GM21825 (cell line): Measurements from ENCODE around the gene CHST11.
"Not testable (repeated sequence)": the region's sequence is repeated elsewhere in the genome, so short reads cannot be mapped to it uniquely, and the experiment has no call there.

Experiments
- ATAC-seq: cut with Tn5 transposase; IDR thresholded peaks from one replicate; pipeline ENCODE4 v1.9.1; 2021; ENCODE audit warnings: mild to moderate bottlenecking, moderate library complexity; ENCODE audit not compliant: unreplicated experiment

Gene CHST11

DNA sequence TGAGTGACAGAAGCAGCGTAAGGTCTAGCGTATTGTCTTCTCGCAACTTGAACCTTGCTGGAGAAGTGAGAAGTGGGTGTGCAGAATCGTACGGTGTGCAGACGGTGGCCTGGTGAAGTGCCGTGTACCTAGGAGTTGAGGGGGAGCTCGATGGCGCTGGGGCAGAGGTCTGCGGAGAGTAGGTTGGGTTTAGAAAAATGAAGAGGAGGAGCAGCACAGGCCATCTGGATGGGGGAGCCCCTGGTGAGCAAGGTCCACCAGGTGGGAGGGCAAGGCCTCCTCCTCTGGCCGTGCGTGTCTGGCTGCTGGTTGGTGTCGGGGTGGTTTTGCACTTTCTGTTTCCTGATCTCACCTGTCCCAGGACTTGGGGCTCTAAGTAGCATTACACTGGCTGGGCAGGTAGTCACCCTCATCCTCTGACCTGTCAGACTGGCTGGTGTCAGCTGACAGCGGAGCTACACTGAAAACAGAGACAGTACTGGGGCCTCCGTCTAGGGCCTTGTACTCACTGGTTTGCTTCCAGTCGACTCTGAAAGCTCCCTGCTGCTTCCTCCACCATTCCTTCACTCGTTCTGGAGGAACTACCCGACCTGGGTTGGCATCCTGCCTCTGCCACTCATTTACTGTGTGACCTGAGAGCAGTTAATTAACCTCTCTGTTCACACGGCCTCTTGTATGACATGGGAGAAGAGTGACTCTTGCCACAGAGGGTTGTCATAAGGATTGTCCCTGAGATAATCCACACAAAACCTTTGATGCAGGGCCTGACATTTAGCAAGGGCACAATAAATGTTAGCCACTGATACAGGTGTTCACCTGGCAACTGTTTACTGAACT, 273.1 kb downstream of the CHST11 start:
- no peak for ATAC-seq

DNA sequence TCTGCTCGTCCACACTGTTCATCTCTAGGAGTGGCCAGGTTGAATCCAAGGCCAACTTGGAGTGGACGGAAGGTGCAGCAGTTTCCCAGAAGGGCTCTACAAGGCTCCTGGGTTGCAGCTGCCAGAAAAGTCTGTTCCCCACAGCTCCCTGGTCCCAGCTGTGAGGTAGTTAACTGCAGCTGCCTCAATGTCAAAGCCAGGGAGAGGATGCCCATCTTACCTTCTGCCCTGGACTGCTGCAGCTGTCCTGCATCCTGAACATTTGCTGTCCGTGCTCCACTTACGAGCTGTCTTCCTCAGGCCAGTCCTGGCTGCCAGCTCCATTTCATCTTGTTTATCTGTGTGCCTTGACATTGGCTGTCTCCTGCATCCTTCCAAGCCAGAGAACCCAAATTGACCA, 274.0 kb downstream of the CHST11 start:
- ATAC-seq: no peak

DNA sequence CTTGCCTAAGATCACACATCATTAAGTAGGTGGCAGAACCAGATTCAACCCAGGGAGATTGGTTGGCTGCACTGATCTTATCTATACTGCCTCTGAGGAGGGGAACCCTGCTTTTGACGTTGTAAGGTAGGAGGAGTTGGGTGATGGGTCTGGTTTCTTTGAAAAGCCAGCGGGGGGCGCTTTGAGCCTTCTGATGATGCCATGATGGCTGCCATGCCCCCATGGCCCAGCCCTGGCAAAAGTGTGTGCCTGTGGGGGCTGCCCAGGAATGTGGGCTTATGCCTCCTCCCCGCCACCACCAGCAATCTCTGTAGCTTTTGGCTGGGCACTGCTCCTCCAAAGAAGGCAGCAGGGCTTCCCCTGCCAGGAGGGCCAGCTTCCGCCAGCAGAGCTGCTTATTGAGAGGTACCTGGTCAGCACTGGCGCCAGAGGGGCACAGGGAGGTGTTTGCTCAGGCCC, 277.0 kb downstream of the CHST11 start:
- no peak for ATAC-seq

DNA sequence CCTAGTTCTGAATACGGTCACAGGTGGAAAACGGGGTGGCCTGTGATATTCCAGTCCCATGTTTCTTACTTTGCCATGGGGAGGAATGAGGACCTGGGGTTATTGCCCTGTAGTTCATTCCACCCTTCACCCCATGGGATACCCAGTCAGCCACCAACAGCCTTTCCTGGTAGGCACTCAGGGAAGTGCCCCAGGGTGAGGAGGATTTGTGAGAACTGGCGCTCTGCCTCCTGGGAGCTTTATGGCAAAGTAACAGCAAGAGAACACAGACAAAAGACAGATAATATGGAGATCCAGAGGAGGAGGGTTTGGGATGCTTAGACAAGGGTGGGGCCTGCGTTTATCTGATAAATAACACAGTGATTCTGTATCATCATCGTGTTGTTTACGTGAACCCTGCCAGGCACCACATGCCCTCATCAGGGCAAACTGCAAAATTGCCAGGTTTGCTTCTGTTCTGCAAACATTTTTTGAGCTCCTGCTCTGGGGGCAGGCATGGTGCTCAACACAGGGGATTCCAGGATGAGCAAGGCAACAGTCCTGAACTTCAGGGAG, 277.9 kb downstream of the CHST11 start:
- no peak for ATAC-seq

DNA sequence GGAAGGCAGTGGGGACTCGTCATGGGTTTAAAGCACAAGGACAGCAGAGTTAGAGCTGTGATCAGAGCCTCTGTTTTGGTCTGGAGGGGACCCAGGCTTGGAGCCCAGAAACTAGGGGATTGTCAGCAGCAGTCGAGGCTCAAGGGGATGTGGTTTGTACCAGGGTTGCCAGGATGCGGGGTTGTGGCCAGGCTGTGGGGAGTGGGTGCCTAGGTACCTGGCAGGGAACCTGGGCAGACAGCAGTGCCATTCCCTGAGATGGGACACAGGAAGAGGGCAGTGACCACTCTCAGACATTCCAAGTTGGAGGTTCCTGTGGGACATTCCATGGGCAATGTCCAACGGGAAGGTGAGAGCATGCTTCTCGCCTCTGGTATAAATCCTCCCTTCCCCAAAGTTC, 279.1 kb downstream of the CHST11 start:
- ATAC-seq: no peak

DNA sequence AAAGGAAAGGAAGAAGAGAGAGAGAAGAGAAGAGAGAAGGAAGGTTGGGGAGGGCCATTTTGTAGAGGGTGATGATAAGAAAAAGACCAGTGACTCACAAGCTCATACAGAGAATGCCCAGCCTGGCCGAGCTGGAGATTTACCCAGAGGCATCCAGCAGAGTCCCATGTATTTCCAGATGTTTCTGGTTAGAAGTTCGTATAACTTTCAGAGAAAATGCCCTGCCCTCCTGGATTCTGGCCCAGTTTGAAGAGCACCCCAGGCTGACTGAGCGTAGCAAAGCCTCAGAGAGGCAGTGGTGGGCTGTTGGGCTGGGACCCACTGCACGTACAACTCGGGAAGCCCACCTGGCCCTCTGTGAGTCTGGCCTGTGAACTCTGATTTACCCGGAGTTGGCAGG, 279.6 kb downstream of the CHST11 start:
- ATAC-seq: no peak

DNA sequence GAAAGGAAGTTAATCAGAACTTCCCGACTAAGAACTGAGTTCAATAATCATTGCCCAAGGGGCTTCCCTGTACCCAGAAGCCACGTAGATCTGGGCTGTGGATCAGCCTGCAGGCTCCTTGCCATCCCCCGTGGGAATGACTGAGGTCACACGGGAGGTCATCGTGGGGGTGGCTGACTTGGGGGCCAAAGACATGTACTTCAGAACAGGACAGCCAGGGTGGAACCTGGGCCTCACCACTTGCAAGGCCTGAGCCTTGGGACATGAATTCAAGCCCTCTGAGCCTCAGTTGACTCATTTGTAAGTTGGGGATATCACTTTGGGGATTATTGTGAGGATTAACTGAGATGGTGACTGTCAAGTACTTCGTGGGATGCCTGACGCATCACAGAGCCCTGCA, 280.4 kb downstream of the CHST11 start:
- ATAC-seq: no peak

DNA sequence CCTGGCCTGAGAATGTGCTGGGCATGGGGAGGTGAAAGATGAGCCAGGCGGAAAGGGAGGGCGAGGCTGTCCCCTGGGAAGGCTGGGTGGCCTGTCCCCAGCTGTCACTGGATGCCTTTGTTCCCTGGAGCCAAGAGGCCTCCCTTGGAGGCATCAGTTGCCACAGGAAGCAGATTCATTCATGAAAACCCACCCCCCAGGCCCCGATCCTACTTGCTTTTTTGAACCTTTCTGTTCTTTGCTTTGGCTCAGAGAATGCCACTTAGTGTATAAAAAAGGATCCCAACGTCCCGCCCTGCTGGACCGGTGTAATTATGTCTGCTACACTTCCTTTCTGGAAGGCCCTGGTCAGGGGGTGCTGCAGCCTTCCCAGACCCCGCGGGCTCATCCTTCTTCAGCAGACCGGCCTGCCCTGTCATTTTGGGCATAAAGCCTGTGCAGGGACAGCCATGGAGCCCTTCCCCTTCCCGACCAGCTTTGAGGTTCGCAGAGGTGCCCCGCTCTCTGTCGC, 281.1 kb downstream of the CHST11 start:
- no peak for ATAC-seq

DNA sequence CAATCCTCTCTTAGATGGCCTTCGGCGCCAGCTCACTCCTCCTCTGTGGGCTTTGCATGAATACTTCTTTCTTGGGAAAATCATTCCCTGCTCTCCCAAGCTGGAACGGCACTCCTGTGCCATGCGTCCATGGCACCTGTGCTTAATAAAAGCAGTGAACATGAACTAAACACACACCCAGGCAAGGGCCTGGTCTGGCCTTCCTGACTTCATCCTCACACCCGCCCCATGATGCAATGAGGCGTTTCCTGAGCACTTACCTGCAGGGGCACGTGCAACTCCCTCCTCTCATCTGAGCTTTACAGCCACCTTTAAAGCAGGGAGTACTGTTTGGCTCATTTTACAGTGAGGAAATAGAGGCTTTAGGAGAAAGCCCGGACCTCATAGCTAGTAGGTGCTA, 281.6 kb downstream of the CHST11 start:
- ATAC-seq: no peak

DNA sequence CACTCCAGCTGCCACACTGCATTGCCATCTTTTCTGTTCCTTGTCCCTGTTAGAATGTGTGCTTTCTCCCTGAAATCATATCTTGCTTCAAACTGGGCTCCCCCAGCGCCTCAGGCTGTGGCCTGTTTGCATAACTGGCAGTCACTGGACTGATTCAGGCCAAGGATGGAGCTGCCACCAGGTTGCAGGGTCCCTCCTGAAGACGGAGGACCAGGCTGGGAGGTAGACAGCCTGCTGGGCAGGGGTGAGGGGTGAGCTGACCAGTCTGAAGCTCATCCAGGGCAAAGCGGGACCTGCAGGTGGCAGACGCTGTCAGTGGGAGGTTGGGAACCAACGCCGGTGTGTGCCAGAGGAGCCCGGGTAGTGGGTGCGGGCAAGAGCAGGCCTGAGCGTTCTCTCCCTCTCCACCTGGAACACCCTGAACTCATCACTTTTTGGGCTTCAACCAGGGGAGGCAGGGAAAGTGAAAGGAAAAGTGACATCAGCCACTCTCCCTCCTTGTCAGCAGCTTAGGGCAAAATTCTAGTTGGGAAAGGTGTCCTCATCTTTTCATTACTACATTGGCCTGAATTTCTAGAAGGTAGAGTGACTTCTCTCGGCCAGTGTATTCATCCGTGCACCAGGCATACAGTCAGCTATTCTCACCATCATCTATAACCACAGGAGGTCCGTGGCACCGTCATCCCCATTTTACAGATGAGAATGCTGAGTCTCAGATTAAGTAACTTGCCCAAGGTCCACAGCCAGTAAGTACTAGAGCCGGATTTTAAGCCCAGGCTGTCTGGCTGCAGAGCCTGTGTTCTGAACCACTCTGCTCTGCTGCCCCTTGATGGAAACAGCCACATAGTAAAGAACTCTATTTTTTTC, 282.3 kb downstream of the CHST11 start:
- ATAC-seq: no peak

DNA sequence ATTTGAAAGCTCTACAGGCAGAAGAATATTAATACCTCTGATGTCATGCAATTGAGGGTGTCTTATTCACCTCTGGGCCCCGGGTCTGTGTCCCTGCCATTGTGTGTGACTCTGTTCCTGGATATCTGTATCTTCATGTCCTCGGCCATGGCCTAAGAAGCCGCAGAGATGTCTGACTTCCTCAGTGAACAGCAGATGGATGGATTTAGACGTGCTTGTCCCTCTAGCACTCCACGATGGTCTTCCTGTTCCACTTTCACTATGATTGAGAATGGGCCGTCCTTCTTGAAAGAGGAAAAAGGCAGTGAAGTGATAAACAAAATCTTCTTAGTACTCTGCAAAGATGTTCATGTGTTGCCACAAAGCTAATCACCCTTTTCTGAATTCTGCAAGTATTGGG, 283.9 kb downstream of the CHST11 start:
- ATAC-seq: peak; percentile 71

DNA sequence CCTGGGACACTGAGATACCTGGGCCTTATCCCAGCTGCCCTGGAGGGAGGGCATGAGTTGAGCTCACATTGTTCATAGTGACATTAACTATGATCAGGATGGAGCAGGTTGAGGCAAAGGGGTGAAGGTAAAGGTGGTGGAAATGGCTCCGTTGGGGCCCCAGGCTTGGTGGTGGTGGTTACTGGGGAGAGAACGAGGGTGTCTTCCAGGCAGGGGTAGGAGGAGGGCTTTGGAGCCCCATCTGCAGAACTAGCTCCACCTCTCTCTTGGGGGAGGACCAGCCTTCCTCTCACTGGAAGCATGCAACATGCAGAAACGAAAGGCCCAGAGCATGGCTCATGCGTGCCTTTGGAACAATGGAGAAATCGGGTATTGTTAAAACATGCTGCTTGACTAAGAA, 284.3 kb downstream of the CHST11 start:
- peak; percentile 17 for ATAC-seq

DNA sequence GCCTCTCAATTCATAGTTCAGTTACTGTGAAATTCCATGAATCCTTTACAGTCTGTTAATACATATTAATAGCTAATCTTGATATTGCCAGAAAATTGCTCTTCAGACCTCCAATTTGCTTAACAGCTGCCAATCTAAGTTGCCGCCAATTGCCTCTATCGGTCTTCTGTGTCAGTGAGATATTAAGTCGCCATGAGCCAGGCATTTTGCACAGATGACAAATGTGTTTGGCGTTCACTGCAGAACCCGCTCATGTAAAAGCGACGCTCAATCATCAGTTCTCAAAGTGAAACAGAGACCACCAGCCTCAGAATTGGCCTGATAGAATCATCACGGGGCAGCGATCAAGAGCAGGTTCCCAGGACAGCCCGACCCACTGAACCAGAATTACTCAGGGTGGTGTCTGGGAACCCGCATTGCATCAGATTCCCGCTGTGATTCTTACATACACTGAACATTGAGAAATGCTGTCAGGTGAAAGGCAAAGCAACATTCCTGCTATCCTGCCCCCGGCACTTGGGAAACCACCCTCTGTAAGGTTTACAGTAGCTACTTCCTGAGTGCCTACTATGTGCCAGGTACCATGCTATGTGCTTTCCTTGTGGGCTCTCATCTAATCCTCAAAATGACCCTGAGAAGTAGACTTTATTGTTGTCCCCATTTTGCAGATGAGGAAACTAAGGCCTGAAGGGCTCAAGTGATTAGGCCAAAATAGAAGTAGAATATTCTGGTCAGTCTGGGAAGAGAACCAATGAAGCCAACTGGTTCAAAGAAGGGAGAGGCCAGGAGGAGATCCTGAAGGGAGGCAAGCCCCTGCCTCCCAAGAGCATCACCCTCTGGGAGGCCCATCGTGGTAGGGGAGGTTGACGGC, 285.0 kb downstream of the CHST11 start:
- ATAC-seq: no peak

DNA sequence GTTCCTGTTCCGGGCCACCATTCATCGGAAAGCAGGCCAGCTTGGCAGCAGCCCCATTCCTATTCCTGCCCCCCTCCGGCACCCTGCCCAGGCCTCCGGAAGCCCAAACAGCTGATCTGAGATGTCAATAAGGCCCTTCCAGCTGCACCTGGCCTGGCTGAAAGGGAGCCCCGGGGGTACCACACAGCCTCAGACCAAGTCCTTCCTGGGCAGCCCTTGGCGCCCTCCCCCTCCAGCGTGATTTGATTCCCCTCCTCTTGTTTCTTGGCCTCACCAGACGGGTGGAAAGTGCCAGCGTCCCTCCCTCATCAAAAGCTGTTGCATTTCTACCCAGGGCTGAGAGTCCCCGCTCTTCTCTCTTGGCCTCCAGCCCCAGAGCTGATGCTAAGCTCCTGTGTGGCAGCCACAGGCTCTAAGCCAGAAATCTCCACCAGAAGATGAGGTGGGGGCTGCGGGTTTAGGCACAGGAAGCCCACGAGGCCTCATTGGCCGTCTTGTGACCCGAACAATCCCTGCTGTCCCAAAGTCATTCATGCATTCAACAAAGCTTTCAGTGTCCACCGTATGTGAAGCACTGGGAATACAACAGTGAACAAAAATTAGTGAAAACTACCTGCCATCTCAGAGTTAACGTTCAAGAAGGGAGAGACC, 285.9 kb downstream of the CHST11 start:
- no peak for ATAC-seq

DNA sequence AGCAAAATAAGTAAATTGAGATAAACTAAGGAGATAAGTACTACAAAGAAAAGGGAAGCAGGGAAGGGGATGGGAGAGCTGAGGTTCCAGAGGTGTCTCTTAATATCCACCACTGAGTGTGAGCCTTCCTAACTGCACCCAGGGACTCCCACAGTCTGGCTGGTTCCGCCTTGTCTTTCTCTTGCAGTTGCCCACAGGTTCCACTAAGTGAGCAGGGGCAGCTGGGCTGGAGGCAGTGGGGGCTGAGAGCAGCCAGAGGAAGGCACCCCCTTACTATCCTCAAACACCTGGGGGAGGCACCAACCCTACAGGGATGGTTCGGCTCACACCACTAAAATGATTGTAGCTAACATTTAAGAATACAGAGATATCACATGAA, 286.4 kb downstream of the CHST11 start:
- no peak for ATAC-seq

DNA sequence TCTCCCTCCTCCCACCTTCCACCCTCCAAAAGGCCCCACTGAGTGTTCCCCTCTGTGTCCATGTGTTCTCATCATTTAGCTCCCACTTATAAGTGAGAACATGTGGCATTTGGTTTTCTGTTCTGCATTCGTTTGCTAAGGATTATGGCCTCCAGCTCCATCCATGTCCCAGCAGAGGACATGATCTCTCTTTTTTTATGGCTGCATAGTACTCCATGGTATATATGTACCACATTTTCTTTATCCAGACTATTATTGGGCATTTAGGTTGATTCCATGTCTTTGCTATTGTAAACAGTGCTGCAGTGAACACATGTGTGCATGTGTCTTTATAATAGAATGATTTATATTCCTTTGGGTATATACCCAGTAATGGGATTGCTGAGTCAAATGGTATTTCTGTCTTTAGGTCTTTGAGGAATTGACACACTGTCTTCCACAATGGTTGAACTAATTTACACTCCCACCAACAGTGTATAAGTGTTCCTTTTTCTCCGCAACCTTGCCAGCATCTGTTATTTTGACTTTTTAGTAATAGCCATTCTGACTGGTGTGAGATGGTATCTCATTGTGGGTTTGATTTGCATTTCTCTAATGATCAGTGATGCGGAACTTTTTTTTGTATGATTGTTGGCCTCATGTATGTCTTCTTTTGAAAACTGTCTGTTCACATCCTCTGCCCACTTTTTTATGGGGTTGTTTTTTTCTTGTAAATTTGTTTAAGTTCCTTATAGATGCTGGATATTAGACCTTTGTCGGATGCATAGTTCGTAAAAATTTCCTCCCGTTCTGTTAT, 287.2 kb downstream of the CHST11 start:
- not testable (repeated sequence) for ATAC-seq

DNA sequence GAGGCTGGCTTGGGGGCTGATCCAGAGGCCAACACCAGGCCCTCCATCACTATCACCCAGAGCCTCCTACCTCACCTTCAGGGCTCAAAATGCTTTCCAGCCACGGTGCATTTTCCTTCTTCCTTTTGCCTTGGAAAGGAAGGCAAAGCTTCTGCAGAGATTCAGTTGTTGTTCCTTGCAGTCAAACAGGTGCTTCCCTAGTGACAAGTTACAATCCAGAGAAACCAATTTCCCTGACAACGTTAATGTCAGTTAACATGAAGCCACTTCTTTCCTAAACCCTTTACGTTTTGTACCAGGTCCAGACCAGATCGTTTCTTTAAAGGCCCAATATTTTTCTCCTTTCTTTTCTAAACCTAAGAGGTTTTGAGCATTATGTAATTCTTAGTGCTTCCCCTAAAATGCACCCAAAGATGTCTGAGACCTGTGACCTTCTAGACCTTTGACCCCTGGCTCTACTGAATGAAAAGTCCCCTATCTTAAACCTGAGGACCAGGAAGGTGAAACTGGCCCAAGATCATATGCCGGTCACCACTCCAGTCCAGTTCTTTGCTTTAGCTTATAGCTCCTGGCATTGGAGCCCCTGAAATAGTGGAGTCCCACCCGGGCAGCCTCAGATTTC, 289.8 kb downstream of the CHST11 start:
- no peak for ATAC-seq

DNA sequence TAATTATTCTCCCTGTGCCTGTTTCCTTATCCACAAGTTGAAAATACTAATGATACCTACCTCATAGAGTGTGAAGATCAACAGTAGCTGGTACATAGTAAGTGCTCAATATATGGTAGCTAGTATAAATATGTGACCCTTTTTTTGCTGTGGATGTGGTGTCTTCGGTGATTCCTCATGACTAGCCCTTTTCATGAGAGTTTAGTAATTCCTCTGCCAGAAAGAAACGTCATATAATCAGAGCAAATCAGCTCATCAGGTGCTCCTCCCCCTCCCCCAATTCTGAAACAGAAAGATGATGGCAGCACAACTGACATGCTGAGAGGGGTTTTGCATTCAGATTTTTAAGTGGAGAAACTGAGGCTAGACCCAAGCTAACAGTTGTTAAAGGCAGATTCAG, 290.6 kb downstream of the CHST11 start:
- no peak for ATAC-seq

DNA sequence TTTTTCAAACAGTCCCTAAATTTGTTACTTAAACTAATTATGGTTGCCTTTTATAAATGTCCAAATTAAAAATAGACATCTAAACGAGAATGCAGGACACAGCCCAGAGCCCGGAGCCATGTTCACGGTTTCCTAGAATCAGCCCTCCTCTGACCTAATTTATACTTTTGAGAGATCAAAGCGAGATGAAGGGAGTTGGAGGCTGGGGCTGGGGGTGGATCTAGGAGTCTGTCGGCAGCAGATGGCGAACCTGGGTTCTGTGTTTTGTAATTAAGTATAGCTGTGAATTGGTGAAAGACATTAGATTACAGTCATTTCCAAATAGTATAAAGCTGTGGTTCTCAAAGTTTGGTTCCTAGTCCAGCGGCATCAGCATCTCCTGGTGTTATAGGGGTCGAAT, 291.2 kb downstream of the CHST11 start:
- ATAC-seq: no peak
